DMS 273 (cell line): ENCODE data around the gene AMZ2.
A peak's percentile ranks its signal among the peaks of the same experiment; 100 is the strongest.
"Not testable (repeated sequence)": the region's sequence is repeated elsewhere in the genome, so short reads cannot be mapped to it uniquely, and the experiment has no call there.

ENCODE experiments used
- DNase-seq: peaks from one replicate; lab custom pipeline; 2025; ENCODE audit not compliant: unreplicated experiment; lab: John Stamatoyannopoulos, UW

The AMZ2 gene

DNA sequence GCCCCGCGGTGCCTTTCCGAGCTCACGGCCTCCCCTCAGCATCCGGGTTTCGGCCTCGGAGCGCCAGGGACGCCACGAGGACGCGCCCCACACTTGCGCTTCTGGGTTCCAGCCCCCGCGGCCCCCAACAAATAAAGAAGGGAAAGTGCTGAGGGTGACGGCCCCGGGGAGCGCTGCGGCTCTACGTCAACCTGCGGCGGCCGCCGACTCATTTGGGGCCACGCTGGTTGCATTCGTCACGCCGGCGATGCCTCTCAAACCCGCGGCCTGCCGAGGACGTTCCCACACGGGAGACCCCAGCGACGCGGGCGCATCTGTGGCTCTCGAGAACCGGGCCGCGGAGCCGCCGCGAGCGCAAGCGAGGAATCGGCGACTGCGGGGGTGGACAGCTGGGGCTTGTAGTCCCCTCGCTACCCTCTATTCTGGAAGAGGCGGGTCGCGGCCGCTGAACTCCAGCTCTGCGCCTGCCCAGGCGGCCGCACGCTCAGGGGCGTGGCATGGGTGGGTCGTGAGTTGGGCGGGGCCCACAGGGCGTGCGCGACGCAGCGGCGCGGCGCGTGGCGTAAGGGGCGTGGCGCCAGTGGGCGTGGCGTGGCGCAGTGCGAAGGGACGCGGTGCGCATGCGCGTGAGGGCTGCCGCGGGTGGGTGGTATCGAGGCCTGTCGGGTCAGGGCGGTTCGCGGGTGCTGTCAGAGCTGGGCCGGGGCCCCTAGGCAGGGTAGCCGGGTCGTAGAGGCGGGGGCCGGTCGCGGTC is at the start of gene AMZ2:
Gene AMZ2 (plus strand): TSS at position 599 of the 754 bp plus-strand sequence. CDS start 2,145 bp downstream, outside the sequence.
- peak; percentile 97 for DNase-seq

DNA sequence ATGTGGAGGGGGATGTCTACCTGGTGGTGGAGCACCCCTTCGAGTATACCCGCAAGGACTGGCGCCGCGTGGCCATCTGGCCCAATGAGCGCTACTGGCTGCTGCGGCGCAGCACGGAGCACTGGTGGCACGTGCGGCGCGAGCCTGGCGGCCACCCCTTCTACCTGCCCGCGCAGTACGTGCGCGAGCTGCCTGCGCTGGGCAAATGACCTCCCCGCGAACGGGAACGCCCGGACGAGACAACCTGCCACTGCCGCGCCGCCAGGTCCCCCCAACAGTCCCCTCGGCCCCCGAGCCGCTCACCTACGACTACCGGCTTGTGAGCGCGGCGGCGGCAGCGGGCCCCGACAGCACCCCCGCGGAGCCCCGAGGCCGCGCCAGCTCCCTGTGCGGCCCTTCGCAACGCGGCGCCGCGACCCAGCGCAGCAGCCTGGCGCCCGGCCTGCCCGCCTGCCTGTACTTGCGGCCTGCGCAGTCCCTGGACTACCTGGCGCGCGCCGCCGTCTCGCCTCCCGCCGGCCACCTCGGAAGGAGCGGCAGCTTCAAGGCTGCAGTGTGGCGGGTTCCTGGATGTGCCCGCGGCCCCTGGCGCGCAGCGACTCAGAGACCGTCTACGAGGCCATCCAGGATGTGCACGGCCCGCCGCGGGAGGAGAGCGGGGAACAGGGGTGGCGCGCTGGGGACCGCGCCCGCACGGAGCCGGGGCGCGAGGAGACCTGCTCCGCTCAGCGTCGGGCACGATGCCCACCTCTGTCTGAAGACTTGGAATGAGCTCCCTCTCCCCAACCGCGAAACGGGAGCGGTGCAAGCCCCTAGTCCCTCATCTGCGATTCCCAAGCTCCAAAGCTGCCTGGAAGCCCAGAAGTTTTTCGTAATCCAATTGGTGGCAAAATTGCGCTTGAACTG is 48.7 kb upstream of the AMZ2 start:
- peak; percentile 89 for DNase-seq

DNA sequence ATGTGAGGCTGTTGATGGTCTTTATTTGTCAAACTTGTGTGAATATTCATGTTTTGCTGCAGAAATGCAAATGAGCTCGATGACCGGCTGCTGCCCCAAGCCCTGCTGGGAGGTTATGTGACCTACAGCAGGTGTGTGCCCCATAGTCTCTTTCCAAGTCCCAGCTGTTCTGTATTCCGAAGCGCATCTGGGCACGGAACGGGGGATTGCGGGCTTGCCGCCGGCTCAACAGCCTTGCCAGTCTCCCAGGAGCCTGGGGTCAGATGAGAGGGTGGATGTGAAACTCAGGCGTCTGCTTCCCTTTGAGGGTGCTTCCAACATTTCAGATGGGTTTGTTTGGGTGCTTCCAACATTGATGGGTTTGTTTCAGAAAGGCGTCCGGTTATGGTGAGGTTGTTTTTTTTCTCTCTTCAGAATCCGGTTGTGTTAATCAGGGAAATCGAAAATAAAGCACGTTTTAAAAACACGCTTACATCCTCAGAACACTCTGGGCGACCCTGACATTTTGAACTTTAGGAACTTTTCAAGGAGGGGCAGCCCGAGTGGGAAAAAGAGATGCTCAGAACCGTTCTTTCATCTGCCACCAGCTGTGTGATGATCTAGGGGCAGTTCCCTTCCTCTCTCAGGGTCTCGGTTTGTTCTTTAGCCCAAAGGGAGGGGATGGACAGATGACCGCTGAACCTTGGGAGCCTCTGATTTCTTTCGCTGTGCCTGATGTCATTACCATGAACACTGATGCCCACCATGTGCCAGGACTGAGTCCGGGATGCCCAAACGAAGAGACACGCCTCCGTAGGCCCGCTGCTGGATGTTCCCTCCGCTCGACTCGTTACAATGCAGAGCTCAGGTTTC is 47.8 kb upstream of the AMZ2 start:
- DNase-seq, result peak; percentile 78

GRCh38 chr17:68200689-68201417 is 47.0 kb upstream of the AMZ2 start:
- peak; percentile 95 for DNase-seq

DNA sequence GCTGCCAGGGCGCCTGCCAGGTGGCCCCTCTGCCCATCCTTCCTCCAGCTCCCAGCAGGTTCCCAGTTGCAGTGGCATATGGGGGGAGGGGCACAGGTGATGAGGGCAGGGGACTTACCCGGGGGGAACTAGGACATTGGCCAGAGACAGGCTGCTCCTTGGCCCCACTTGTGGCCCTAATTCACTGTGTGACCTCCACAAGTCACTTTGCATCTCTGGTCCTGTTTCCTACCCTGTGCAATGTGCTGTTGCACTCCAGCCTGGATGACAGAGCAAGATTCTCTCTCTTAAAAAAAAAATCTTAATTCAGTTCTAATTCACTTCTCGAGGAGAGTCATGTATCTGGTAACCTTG is 46.4 kb upstream of the AMZ2 start:
- DNase-seq, result not testable (repeated sequence)

GRCh38 chr17:68202321-68202720 is 45.5 kb upstream of the AMZ2 start:
- not testable (repeated sequence) for DNase-seq

DNA sequence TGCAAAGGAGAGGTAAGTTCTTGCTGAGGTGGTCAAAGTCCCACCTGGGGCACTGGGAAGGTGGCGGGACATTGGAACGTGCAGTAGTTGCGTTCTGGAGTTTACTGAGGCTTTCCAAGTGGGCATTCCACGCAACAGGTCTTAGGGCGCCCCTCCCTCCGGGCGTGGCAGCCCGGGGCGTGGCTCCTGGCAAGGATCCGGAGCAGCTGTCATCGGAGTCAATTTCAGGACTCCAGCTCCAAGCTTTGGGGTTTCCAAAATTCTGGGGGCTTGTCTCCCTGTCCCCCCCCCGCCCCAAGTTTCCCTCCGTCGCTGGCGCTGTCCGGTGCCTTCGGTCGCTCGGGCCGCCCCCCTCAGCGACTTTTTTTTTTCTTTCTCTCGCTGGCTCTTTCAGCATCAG is 43.1 kb upstream of the AMZ2 start:
- DNase-seq, result peak; percentile 61

DNA sequence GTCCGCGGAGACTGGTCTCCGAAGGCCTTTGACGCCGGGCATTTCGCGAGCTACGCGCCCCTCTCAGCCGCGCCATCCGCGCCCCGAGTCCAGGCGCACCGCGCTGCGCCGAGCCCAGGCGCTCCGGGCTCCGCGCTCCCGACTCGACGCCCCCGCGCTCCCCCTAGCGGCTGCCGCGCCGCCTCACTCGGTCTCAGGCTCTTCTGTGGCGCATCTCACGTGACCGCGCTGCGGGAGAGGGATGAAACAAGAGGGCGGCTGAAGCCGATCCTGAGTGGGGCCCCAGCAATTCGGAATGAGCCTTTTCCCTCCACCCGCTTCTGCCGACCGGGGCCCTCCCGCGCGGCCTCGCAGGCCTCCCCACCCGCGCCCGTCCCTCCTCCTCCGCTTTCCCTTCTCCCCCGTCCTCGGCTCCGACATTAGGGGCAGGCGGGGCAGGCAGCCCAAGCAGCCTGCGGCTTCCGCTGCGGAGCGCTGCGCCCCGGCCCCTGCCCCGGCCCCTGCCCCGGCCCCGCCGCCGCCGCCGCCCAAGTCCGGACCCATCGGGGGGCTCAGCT is 42.5 kb upstream of the AMZ2 start:
- DNase-seq, result peak; percentile 97

- peak; percentile 75 for DNase-seq
Observed at GRCh38 chr17:68205808-68206720, 41.8 kb upstream of the AMZ2 start.

GRCh38 chr17:68207651-68208253 is 40.1 kb upstream of the AMZ2 start:
- DNase-seq, result no peak

DNA sequence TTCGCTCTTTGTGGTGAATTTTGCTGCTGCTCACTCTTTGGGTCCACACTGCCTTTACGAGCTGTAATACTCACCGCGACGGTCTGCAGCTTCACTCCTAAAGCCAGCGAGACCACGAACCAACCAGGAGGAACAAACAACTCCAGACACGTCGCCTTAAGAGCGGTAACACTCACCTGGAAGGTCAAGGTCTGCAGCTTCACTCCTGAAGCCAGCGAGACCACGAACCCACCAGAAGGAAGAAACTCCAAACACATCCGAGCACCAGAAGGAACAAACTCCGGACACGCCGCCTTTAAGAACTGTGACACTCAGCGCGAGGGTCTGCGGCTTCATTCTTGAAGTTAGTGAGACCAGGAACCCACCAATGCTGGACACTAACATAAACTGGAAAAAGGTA is 39.2 kb upstream of the AMZ2 start:
- DNase-seq, result not testable (repeated sequence)

DNA sequence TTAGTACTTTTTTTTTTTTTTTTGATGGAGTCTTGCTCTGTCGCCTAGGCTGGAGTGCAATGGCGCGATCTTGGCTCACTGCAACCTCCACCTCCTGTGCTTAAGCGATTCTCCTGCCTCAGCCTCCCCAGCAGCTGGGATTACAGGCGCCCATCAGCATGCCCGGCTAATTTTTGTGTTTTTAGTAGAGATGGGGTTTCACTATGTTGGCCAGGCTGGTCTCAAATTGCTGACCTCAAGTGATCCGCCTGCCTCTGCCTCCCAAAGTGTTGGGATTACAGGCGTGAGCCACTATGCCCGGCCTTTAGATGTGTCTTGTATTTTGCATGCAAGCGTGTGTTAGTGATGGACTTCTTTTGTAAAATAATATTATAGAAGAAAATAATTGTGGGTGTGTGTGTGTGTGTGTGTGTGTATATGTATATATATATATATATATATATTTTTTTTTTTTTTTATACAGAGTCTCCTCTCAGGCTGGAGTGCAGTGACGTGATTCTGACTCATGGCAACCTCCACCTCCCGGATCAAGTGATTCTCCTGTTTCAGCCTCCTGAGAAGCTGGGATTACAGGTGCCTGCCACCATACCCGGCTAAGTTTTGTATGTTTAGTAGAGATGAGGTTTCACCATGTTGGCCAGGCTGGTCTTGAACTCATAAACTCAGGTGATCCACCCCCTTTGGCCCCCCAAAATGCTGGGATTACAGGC is 38.5 kb upstream of the AMZ2 start:
- DNase-seq, result not testable (repeated sequence)

GRCh38 chr17:68210570-68211315 is 37.1 kb upstream of the AMZ2 start:
- DNase-seq, result no peak

GRCh38 chr17:68213428-68214411 is 34.1 kb upstream of the AMZ2 start:
- not testable (repeated sequence) for DNase-seq

DNA sequence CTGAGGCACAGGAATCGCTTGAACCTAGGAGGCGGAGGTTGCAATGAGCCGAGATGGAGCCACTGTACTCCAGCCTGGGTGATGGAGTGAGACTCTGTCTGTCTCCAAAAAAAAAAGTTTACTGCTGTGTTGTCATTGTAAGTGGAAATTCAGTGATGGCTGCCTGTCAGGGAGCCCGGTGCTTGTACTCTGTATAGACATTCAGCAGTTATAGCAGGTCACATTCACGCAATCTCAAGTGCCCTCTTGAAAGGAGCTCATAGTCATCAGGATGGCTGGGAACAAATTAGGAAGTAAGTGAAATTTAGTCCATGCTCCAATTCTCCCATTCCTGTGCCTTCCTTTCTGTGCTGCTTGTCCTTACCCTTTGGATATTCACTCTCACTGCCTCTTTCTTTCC is 32.4 kb upstream of the AMZ2 start:
- DNase-seq, result not testable (repeated sequence)

DNA sequence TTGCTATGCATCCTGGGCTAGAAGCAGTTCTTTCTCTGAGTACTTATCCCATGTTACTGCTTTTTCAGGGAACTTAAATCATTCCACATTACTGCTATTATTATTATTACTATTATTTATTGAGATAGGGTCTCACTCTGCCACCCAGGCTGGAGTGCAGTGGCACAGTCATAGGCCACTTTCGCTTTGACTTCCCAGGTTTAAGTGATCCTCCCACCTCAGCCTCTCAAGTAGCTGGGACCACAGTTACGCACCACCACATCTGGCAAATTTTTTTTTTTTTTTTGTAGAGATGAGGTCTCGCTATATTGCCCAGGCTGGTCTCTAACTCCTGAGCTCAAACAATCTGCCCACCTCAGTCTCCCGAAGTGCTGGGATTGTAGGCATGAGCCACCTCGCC is 28.4 kb upstream of the AMZ2 start:
- DNase-seq, result not testable (repeated sequence)
